Stimulated activated CD8-positive, alpha-beta memory T cell treated with anti-CD3 and anti-CD28 coated beads, Interleukin-7, amount 100 ng/mL, for 1 hour (primary cell): ENCODE data around the gene SETD2.

Experiments
- DNase-seq, 2 donors: peaks; one replicate each; pipeline ENCODE4 v3.0.0-alpha.2; 2020; ENCODE audit warnings: low read depth in 2 of 2

SETD2 gene

GRCh38 chr3:47009225-47010110 is 154.4 kb downstream of the SETD2 start:
- DNase-seq, result peak; percentile 48 to 52

DNA sequence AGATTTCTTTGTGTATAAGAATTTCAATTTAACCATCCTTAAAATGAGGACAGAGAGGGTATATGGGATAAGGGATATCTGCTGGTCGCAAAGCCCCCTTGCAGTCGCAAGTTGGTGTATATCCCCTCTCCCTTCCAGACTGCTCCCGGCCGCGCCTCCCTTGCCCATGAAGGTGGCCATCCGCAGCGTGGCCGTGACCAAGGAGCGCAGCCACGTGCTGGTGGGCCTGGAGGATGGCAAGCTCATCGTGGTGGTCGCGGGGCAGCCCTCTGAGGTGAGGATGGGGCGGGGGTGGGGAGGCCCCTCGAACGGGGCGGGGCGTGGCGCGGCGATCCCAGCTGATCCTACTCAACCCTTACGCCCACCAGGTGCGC is 155.1 kb downstream of the SETD2 start:
- no peak for DNase-seq

GRCh38 chr3:47008234-47008796 is 155.6 kb downstream of the SETD2 start:
- no peak for DNase-seq

DNA sequence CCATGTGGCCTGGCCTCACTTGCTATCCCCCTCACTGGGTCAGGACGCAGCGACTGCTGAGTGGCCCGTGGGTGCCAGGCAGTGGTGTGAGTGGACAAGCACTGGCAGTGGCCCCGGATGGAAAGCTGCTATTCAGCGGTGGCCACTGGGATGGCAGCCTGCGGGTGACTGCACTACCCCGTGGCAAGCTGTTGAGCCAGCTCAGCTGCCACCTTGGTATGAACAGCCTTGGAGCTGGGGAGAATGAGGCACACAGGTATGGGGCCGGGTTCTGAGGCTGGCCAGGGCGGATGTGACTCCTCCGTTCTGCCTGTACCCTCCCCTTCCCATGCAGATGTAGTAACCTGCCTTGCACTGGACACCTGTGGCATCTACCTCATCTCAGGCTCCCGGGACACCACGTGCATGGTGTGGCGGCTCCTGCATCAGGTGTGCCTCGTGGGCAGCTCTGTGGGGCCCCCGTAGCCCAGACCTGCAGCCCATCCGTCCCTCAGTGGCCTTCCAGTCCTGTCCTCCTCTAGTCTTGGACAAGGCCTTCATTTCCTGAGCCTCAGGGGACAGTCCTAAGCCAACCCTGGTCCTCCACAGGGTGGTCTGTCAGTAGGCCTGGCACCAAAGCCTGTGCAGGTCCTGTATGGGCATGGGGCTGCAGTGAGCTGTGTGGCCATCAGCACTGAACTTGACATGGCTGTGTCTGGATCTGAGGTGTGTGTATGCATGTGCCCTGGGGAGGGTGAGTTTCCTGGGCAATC is 156.3 kb downstream of the SETD2 start:
- DNase-seq, result no peak

DNA sequence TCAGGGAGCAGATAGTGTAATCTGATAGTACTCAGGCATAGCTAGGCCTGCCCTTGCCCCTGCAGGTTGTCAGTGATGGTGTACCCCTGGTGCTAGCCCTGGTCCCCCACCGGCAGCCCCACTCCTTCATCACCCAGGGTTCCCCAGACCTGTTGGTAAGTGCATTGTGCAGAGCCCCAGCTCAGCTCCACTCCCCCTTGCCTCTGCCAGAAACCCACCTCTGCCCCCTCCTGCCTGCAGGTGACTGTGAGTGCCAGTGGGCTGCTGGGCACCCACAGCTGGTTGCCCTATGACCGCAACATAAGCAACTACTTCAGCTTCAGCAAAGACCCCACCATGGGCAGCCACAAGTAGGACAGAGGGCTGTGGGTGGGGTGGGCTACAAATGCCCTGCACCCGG is 156.9 kb downstream of the SETD2 start:
- DNase-seq, result no peak

- DNase-seq, result no peak
Measured at GRCh38 chr3:47006145-47006651, 157.7 kb downstream of the SETD2 start.

GRCh38 chr3:47005212-47006144 is 158.4 kb downstream of the SETD2 start:
- no peak for DNase-seq

GRCh38 chr3:47004369-47005211 is 159.3 kb downstream of the SETD2 start:
- DNase-seq, result no peak

- DNase-seq, result no peak
Measured at GRCh38 chr3:47003461-47004368, 160.2 kb downstream of the SETD2 start.

- DNase-seq, result no peak
Measured at GRCh38 chr3:47003056-47003410, 160.9 kb downstream of the SETD2 start.

DNA sequence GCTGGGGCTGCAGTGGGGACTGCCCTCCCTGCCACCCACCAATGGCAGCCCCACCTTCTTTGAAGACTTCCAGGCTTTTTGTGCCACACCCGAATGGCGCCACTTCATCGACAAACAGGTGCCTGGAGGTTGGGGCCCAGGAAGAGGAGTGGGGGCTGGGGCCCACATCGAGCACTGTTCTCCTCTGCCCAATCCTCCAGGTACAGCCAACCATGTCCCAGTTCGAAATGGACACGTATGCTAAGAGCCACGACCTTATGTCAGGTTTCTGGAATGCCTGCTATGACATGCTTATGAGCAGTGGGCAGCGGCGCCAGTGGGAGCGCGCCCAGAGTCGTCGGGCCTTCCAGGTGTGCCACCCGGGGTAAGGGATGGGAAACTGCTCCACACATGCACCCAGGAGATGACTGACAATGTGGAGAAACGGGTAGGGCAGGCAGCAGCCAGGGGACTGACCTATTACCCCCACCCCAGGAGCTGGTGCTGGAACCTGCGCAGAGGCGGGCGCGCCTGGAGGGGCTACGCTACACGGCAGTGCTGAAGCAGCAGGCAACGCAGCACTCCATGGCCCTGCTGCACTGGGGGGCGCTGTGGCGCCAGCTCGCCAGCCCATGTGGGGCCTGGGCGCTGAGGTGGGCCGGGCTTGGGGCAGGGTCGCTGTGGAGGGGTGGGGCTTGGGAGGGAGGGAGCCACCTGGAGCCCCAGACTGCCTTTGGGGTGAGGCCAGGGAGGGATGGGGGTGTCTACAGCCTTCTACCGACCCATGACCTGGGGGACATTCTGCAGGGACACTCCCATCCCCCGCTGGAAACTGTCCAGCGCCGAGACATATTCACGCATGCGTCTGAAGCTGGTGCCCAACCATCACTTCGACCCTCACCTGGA is 161.5 kb downstream of the SETD2 start:
- no peak for DNase-seq

DNA sequence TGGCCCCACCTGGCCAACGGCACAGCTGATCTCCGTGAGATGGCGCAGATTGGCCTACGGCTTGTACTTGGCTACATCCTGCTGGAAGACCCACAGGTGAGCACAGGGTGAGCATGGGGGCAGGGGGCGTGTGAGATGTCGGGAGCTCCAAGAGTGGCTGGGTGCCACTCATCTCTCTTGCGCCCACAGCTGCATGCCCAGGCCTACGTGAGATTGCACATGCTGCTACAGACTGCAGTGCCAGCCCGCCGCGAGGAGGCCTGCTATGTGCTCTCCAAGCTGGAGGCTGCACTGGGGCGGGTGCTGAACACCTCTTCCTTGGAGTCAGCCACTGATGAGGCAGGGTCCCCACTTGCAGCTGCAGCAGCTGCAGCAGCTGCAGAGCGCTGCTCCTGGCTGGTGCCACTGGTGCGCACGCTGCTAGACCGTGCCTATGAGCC is 162.2 kb downstream of the SETD2 start:
- DNase-seq, result no peak

- DNase-seq, result no peak
Measured at GRCh38 chr3:47000922-47001730, 162.8 kb downstream of the SETD2 start.

- DNase-seq, result no peak
Measured at GRCh38 chr3:47000198-47000815, 163.6 kb downstream of the SETD2 start.

DNA sequence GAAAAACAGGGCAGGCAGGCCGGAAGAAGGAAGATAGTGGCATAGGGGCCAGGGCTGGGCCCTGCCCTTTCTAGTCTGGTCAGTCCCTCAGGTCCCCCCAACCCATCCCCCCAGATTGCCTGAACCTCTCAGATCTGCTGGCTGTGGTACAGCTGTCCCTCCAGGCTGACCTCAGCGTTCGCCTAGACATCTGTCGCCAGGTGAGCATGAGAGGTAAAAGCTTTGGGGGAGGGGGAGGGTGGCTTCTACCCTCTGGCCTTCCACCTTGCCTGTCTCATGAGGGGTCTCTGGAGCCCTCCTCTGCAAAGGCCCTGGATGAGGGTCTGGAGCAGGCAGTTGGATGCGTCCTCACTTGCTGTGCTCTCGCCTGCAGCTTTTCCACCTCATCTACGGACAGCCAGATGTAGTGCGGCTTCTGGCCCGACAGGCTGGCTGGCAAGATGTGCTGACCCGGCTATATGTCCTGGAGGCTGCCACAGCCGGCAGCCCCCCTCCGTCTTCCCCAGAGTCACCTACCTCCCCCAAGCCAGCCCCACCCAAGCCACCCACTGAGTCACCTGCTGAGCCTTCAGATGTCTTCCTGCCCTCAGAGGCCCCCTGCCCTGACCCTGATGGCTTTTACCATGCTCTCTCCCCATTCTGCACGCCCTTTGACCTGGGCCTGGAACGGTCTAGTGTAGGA is 164.3 kb downstream of the SETD2 start:
- no peak for DNase-seq

- DNase-seq, result no peak
Measured at GRCh38 chr3:46998852-46999515, 164.9 kb downstream of the SETD2 start.
